ENCODE results near the gene MORC2.

DNA sequence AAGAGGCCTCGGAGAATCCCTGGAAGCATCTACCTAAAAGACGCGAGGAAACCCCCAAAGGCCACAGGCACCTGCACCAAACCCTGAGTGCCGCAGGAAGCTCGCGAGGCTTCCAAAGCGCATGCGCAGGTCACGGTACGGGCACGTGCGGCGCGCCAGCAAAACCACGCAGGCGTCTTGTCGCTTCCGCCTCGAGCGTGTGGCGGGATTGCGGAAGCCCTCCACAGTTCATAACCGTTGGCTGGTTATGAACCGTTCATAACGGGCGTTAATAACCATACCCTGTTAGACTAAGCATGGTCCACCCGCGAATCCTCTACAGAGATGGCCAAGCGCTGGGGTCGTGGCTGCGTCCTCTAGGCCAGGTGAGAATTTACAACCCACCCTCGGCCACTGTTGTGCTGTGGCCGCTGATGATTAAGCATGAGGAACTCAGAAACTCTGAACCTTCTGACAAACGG is 46.4 kb downstream of the MORC2 start:
- TF ChIP-seq CTCF (conservative IDR thresholded peaks at IDR 0.05; ENCODE audit: low read length), result no peak
- TF ChIP-seq EZH2phosphoT487 (IDR thresholded peaks at IDR 0.05; ENCODE audit: borderline replicate concordance, low read depth, low read length), result no peak
